ENCODE measurements around the gene CBLL1.

CBLL1 gene

GRCh38 chr7:107767391-107767790 is 23.4 kb downstream of the CBLL1 start:
- no peak overlapping the region for H3K4me3 ChIP-seq (ENCODE audit: control insufficient read depth, low read depth, low read length)
- no peak for TF ChIP-seq CTCF (conservative IDR thresholded peaks at IDR 0.05; ENCODE audit: control insufficient read depth, insufficient read depth, low read depth, low read length)

GRCh38 chr7:107768263-107768662 is 24.3 kb downstream of the CBLL1 start:
- no peak overlapping the region for H3K4me3 ChIP-seq (ENCODE audit: control insufficient read depth, low read depth, low read length)
- peak; percentile 22 for DNase-seq (ENCODE audit: low read depth)
- TF ChIP-seq CTCF (conservative IDR thresholded peaks at IDR 0.05; ENCODE audit: control insufficient read depth, insufficient read depth, low read depth, low read length), result no peak

More at GRCh38 chr7:107767391-107767790, 23.4 kb downstream of the CBLL1 start:
- DNase-seq (ENCODE audit: low read depth), result no peak

- no peak for TF ChIP-seq CTCF (conservative IDR thresholded peaks at IDR 0.05; ENCODE audit: control insufficient read depth, insufficient read depth, low read depth, low read length)
- H3K4me3 ChIP-seq (ENCODE audit: control insufficient read depth, low read depth, low read length), result no peak overlapping the region
- DNase-seq (ENCODE audit: low read depth), result no peak
These were observed 29.1 kb downstream of the CBLL1 start for GRCh38 chr7:107773027-107773426.

GRCh38 chr7:107777702-107778101 is 33.8 kb downstream of the CBLL1 start:
- no peak overlapping the region for H3K4me3 ChIP-seq (ENCODE audit: control insufficient read depth, low read depth, low read length)

GRCh38 chr7:107778283-107778682 is 34.3 kb downstream of the CBLL1 start:
- no peak for DNase-seq (ENCODE audit: low read depth)
- no peak for TF ChIP-seq CTCF (conservative IDR thresholded peaks at IDR 0.05; ENCODE audit: control insufficient read depth, insufficient read depth, low read depth, low read length)
- no peak overlapping the region for H3K4me3 ChIP-seq (ENCODE audit: control insufficient read depth, low read depth, low read length)

More at GRCh38 chr7:107777702-107778101, 33.8 kb downstream of the CBLL1 start:
- DNase-seq (ENCODE audit: low read depth), result no peak
- no peak for TF ChIP-seq CTCF (conservative IDR thresholded peaks at IDR 0.05; ENCODE audit: control insufficient read depth, insufficient read depth, low read depth, low read length)

GRCh38 chr7:107779647-107780099 is 35.7 kb downstream of the CBLL1 start:
- H3K4me3 ChIP-seq (ENCODE audit: control insufficient read depth, low read depth, low read length), result no peak overlapping the region
- DNase-seq (ENCODE audit: low read depth), result no peak
- no peak for TF ChIP-seq CTCF (conservative IDR thresholded peaks at IDR 0.05; ENCODE audit: control insufficient read depth, insufficient read depth, low read depth, low read length)

- TF ChIP-seq CTCF (conservative IDR thresholded peaks at IDR 0.05; ENCODE audit: control insufficient read depth, insufficient read depth, low read depth, low read length), result no peak
- no peak for DNase-seq (ENCODE audit: low read depth)
- no peak overlapping the region for H3K4me3 ChIP-seq (ENCODE audit: control insufficient read depth, low read depth, low read length)
These were observed 38.4 kb downstream of the CBLL1 start for GRCh38 chr7:107782374-107782773.

Measured in fibroblast of mammary gland (primary cell).